Stimulated activated CD4-positive, alpha-beta T cell treated with anti-CD3 and anti-CD28 coated beads, Interleukin-1b, Interleukin-23, amount 100 ng/mL, for 1 hour (primary cell): Measurements from ENCODE around the gene GTPBP1.
A peak's percentile ranks its signal among the peaks of the same experiment; 100 is the strongest.

Experiments
- DNase-seq, 2 donors: peaks; one replicate each; pipeline ENCODE4 v3.0.0-alpha.2; 2020; ENCODE audit warnings: low read depth in 2 of 2

GTPBP1 gene

DNA sequence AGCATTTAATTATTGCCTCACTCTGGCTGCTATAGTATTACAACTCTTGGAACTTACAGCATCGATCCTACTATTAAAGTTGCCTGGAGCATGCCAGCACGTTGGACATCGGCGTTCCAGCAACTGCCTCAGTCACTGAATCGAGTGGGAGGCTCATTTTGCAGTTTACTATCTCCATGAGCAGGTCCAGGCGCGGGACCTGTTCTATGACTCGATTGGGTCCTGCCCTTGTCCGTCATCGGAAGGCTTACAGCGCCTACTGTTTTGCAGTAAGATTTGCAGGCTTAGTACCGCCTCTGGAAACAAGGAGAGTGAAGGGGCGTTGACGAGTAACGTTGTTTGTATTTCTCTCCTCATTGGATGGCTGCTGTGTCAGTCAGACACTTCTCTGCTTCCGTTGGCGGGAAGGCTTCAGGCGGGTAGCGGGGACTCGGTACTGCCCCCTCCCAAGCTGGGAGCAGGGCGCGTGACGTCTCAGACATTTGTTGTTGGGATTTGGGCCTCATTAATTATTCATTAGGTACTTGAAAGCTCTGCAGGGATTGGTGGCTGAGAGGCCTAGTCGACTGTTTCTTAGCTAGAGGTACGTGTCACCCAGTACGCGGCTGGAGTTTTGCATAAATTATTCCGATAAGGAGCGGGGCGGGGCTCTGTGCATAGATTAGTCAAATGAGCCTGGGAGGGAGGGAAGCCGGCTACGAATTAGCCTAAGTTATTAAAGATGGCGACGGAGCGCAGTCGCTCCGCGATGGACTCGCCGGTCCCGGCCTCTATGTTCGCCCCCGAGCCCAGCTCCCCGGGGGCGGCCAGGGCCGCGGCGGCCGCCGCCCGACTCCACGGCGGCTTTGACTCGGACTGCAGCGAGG, at the start of gene GTPBP1:
TSS of gene GTPBP1 (plus strand) at position 710 of the 866 bp plus-strand sequence. CDS start at position 722, 12 bp downstream.
- peak; percentile 88 to 96 for DNase-seq

GRCh38 chr22:38656256-38657044, 49.3 kb upstream of the GTPBP1 start, which contains the start of the genes CBY1 and FAM227A:
Gene CBY1 (plus strand): TSS chr22:38656638. CDS start chr22:38668055, 11,417 bp downstream.
Gene FAM227A (minus strand): TSS chr22:38656392. CDS start chr22:38650168, 6,224 bp downstream.
- peak; percentile 59 to 75 for DNase-seq

DNA sequence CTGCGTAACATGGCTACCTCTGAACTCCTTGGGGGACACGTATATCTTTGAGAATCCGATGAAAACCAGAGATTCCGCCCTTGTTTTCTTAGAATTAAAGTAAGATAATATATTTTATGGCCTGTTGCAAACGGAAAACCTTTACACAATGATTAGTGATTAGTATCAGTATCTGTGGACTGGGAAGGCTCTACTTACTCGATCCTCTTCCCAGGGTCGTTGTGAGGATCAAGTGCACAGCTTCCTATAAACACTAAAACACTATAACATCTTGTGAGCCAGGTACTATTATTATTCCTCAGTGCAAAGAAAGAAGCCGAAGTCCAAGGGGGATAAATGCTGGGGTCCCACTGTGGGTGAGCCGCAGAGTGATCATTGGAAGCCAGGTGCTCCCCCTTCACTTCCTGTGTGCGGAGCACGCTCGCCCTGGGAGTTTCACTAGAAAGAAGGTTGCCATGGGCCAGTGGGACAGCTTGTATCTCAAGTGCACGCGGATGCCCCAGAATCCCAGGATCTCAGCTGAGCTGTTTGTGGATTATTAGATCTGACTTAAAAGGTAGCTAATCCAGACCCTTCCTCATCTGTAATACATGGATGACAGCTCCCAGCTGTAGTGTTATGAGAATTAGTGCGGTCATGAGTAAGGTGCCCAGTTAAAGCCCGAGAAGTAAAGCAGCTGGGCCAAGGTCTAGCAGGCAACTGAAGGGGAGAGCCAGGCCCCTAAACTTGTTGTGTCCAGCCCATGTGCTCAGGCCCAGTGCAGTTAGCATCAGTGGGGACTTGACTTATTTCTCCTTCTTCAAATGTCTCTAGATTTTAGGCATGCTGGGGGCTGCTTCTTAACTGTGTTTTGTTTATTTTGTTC, 48.5 kb upstream of the GTPBP1 start:
- peak in 1 of 2 donors; percentile 8 for DNase-seq

- no peak for DNase-seq
These were observed 30.9 kb upstream of the GTPBP1 start for GRCh38 chr22:38674888-38675287.

- no peak for DNase-seq
These were observed 29.9 kb upstream of the GTPBP1 start for GRCh38 chr22:38675833-38676232.

DNA sequence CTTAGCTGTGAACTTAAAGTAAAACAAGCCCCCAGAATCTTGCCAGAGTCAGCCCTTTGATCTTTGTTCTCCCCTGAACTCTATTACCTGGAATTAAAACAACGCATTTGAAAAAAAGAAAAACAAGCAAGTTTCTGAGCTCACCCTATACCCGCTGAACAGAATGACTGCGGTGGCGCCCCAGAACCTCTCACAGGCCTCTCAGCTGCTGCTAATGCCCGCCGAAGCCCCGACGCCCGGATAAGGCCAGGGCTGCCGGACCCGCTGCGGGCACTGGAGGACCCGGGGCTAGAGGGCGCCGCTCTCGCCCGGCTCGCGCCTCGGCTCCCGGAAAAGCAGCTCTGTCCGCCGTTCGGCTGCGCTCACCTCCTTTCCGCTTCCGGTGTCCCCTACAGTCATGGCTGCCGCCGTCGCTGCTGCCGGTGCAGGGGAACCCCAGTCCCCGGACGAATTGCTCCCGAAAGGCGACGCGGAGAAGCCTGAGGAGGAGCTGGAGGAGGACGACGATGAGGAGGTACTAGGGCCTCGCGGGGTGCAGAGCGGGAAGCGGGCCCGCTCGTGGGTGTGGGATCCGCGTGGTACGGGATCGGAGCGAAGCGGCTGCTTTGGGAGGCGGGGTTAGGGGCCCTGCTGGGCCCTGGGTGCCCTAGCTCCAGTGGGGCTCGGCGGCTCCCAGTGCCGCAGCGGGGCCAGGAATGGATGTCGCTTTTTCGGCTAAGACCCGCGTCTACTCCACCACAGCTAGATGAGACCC, 24.0 kb upstream of the GTPBP1 start, which contains the start of gene TOMM22:
TSS of gene TOMM22 (plus strand) at position 376 of the 754 bp plus-strand sequence. CDS start at position 398, 22 bp downstream.
- peak; percentile 50 to 64 for DNase-seq

GRCh38 chr22:38684895-38685294, 20.8 kb upstream of the GTPBP1 start:
- no peak for DNase-seq

- DNase-seq: no peak
These were observed 20.0 kb upstream of the GTPBP1 start for GRCh38 chr22:38685761-38686160.

DNA sequence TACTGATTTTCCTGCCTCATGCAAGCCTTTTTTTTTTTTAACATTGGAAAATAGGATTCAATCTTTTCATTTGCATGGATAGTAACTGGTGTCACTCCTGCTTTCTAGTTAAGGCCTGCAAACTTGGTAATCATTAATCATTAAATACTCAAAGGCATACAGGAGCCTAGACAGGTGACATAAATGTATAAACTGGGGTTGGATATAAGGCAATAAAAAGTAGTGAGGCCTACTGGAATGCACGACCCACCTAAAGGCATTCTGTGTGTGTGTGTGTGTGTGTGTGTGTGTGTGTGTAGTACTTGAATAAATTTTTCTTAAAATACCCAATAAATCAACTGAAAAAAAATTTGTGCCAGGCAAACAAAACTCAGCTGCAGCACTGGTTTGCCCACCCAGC, 16.1 kb upstream of the GTPBP1 start:
- no peak for DNase-seq

- DNase-seq: no peak
These were observed 11.7 kb upstream of the GTPBP1 start for GRCh38 chr22:38694049-38694448.

- no peak for DNase-seq
These were observed 10.8 kb upstream of the GTPBP1 start for GRCh38 chr22:38694940-38695339.

- no peak for DNase-seq
These were observed 8.9 kb upstream of the GTPBP1 start for GRCh38 chr22:38696606-38697424.

DNA sequence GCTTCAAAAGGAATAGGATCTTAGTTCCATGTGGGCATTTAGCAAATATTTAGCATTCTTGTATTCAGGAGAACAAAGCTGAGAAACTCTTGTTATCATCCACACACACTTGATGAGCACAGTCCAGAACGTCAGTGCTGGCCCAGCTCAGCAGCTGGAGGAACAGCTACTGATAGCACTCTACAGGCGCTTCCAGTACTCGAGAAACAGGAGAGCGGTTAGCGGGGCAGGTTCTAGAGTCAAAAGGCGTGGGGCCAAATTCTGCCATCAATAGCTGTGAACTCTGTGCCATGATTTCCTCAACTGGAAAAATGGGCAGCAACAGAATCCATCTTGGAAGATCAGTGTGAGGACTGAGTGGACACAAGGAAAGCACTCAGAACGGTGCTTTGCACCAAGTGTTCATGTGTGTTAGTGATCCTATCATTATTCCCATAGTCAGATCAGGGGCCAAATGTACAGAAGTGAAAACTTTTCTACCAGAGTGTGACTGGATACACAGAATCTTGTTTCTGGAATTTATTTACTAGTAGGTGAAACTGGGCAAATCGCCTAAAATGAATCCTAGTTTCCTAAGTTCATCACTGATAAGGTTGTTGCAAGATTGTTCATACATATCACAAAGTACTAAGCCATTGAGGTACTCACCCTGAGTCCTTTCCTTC, 8.2 kb upstream of the GTPBP1 start:
- DNase-seq: no peak

DNA sequence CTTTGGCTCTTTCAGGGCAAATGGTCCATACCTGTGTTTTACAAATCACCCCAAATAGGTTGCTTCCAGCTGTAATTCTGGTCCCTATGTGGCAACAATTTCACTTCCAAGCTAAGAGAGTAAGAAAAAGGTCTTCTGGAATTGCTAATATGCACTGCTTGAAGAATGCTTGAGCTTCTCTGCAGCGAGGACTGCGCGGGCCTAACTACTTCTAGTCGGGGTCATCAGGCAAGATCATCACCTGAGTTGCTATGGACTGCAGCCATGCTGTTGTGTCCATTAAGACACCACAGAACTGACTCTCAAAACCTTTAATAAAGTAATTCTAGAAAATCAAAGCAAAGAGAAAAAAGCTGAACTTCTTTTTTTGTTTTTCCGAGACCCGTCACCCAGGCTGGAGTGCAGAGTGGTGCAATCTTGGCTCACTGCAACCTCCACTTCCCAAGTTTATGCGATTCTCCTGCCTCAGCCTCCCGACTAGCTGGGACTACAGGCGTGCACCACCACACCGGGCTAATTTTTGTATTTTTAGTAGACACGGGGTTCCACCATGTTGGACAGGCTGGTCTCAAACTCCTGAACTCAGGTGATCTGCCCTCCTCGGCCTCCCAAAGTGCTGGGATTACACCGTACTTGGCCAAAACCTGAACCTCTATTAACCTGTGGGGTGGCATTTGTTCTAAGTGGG, 7.2 kb upstream of the GTPBP1 start:
- DNase-seq: no peak

GRCh38 chr22:38699143-38699542, 6.6 kb upstream of the GTPBP1 start:
- no peak for DNase-seq

DNA sequence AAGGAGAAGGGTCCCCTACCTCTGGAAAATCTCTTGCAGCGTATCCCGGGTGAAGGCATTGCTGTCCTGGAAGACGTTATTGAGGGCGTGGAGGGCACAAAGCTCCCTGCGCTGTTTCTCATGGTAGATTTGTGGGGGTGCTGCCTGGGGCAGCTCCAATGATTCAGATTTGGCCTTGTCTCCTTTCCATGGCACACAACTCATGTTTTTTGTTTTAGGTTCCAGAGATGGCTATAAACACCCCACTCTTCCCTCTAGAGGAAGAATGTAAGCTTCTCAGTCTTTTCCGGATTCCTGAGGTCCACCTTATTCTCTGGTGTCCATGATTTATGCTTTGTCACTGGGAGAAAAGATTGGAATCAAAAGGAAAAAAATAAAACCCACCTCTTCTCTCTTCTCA, 6.0 kb upstream of the GTPBP1 start:
- DNase-seq: no peak

DNA sequence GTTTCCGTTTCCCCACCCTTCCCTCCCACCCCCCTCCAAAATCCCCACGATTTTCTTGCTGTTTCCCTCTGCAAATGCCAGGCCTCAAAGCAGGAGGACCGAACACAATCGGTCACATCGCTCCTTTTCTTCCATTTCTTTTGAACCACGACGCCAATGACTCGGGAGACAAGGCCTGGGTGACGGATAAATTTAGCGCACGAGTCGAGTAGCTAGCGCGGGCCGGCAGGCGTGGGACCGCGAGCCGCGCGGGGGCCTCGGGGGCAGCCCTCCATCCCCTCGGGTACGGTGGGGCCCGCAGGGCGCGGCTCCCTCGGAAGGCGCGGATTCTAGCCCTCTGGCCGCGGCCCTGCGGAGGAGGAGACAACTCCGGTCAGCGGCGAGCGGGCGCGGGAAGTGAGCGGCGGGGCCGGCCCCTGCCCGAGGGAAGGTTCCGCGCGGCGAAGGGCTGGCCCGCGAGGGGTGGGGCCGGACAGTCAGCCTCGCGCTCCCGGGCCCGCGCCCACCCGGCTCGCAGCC, 5.4 kb upstream of the GTPBP1 start:
- DNase-seq: no peak
